ENCODE measurements around the gene KCNJ12. TPM values are rescaled to one million over a fixed set of nuclear protein-coding genes. Genes with fewer than 3 reads are reported as not detected.
A peak's percentile ranks its signal among the peaks of the same experiment; 100 is the strongest.
"Not testable (repeated sequence)": the region's sequence is repeated elsewhere in the genome, so short reads cannot be mapped to it uniquely, and the experiment has no call there.

Gene KCNJ12
- total RNA-seq, 2 donors from 2014 or later: 0.52 to 0.99 TPM

- intact Hi-C loops (cut with DNase I): no loop called here
- Histone ChIP-seq H3K4me3 (no peak overlapping the region), H3K27me3 (no peaks in the 10 kb centered on the region), H3K36me3 (replicated peaks in 1 of 2; ENCODE audit: insufficient read depth in 1 of 2, low read depth in 2 of 2) (no peaks in the 10 kb centered on the region), H3K27ac (no peak overlapping the region), H3K4me1 (no peaks in the 10 kb centered on the region), H3K9me3 (no peaks in the 10 kb centered on the region)
- peak in 1 of 4 donors; percentile 15 for DNase-seq
- TF ChIP-seq CTCF (IDR thresholded peaks at IDR 0.05): no peak
- TF ChIP-seq POLR2A (IDR thresholded peaks at IDR 0.05): no peak
- no peak for ATAC-seq
- WGBS, 2 donors: 61 to 66% methylated on average over 22 to 28 of the region's 28 CpGs
These were observed 21.4 kb downstream of the KCNJ12 start for GRCh38 chr17:21397341-21398190.

- Histone ChIP-seq H3K4me3 (no peak overlapping the region), H3K27me3 (no peaks in the 10 kb centered on the region), H3K27ac (no peak overlapping the region), H3K4me1 (no peaks in the 10 kb centered on the region), H3K9me3 (no peaks in the 10 kb centered on the region), H3K36me3 (replicated peaks in 1 of 2; ENCODE audit: insufficient read depth in 1 of 2, low read depth in 2 of 2) (no peaks in the 10 kb centered on the region)
- intact Hi-C loops (cut with DNase I): no loop called here
- WGBS, 2 donors: 44 to 61% methylated on average over 10 to 13 of the region's 13 CpGs
- ATAC-seq (no peak), DNase-seq (no peak)
- TF ChIP-seq CTCF (IDR thresholded peaks at IDR 0.05): no peak
- no peak for TF ChIP-seq POLR2A (IDR thresholded peaks at IDR 0.05)
These were observed 23.5 kb downstream of the KCNJ12 start for GRCh38 chr17:21399474-21400186.

DNA sequence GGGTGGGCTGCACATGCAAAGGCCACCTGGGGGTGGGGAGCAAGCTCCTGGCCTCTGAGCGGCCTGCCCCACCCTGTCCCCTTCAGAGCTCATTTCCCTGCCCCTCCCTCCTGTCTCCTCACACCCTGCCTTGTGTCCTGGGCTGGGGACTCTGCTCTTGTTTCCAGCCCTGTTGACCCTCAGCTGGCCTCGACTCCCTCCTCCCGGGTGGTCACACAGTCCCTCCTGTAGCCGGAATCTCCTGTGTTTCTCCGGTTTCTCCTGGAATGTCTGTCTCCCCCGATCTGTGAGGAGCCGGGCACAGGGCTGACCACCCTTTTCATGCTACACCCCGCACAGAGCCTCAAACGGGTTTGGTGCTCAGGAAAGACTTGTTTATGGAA, 24.0 kb downstream of the KCNJ12 start:
- H3K27ac ChIP-seq; intact Hi-C loops (cut with DNase I); H3K4me3 ChIP-seq; ATAC-seq; H3K4me1 ChIP-seq; H3K9me3 ChIP-seq; DNase-seq; H3K27me3 ChIP-seq; H3K36me3 ChIP-seq (replicated peaks in 1 of 2; ENCODE audit: insufficient read depth in 1 of 2, low read depth in 2 of 2): not testable (repeated sequence)
- 45 to 50% methylated on average over 6 to 9 of the region's 9 CpGs for WGBS, 2 donors

DNA sequence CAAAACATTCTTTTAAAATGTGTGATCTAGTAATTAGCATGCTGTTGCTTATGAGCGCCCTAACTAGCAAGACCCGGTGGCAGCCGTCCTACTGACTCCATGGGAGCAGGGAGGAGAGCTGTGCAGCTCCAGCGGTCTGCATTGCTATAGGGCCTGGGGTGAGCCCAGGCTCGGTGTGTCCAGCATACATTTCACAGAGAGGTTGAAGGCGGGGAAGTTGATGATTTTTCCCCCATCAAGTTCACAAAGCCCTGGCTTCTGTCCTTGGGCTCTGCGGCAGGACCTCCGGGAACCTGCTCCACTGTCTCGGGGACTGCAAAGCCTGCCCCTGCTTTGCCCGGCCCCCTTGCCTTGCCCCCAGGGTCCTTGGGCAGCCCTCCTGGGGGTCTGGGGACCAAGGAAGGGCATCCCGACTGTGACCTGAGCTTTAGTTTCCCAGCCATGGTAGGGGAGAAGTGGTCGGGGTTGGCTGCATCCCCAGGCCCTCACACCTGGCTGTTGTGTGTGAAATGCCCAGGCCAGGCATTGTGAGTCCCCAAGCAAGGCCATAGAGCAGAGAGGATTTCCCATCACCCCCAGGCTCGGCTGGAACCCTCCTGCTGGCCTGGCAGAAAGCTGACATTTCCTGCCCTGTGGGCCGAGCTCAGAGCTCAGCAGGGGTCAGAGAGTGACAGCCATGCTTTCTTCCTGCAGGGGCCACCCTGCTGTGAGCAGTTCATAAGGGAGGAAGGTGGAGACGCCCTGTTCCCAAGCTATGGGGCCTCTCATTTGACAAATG, 24.8 kb downstream of the KCNJ12 start:
- Histone ChIP-seq H3K36me3 (replicated peaks in 1 of 2; ENCODE audit: insufficient read depth in 1 of 2, low read depth in 2 of 2) (no peaks in the 10 kb centered on the region), H3K9me3 (no peaks in the 10 kb centered on the region), H3K27me3 (no peaks in the 10 kb centered on the region), H3K27ac (no peak overlapping the region), H3K4me3 (no peak overlapping the region), H3K4me1 (no peaks in the 10 kb centered on the region)
- WGBS, 2 donors: 56 to 57% methylated on average over 13 to 15 of the region's 15 CpGs
- intact Hi-C loops (cut with DNase I): no loop called here
- DNase-seq (no peak), ATAC-seq (no peak)
- no peak for TF ChIP-seq CTCF (IDR thresholded peaks at IDR 0.05)
- no peak for TF ChIP-seq POLR2A (IDR thresholded peaks at IDR 0.05)

DNA sequence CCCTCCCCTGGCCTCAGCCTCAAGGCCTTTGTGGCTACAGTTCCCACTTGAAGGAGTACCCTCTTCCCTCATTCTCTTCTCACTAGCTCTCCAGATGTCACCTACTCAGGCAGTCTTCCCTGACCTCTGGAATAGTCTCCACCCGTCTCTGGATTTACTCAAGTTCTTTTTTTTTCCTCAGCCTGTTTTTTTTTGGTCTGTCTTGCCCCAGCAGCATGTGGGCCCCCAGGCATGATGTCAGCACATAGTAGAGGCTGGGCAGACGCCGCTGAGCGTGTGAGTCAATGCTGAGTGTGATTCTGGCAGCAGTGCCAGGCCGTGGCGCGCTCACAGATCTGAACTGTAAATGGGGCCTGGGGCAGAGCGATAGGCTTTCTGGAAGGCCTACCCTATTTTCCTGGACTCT, 26.0 kb downstream of the KCNJ12 start:
- intact Hi-C loops (cut with DNase I); H3K9me3 ChIP-seq; H3K4me1 ChIP-seq; H3K27me3 ChIP-seq; H3K27ac ChIP-seq; H3K4me3 ChIP-seq; H3K36me3 ChIP-seq (replicated peaks in 1 of 2; ENCODE audit: insufficient read depth in 1 of 2, low read depth in 2 of 2): not testable (repeated sequence)
- DNase-seq: peak in 2 of 4 donors; percentile 43 to 47
- peak; percentile 38 for ATAC-seq
- WGBS, 2 donors: 62 to 80% methylated on average over 8 of the region's 8 CpGs

- intact Hi-C loops (cut with DNase I); ATAC-seq; H3K36me3 ChIP-seq (replicated peaks in 1 of 2; ENCODE audit: insufficient read depth in 1 of 2, low read depth in 2 of 2); H3K9me3 ChIP-seq; H3K27me3 ChIP-seq; H3K4me3 ChIP-seq; DNase-seq; H3K4me1 ChIP-seq; H3K27ac ChIP-seq: not testable (repeated sequence)
- WGBS, 2 donors: 77 to 80% methylated on average over 3 of the region's 3 CpGs
These were observed 26.8 kb downstream of the KCNJ12 start for GRCh38 chr17:21402926-21403325.

- H3K36me3 ChIP-seq (replicated peaks in 1 of 2; ENCODE audit: insufficient read depth in 1 of 2, low read depth in 2 of 2); H3K4me3 ChIP-seq; H3K27me3 ChIP-seq; H3K9me3 ChIP-seq; intact Hi-C loops (cut with DNase I); H3K4me1 ChIP-seq; DNase-seq; H3K27ac ChIP-seq; ATAC-seq: not testable (repeated sequence)
- 74% methylated on average over 7 of the region's 8 CpGs; no CpG with 5 or more reads in 1 of the 2 donors for WGBS, 2 donors
These were observed 27.9 kb downstream of the KCNJ12 start for GRCh38 chr17:21404106-21404505.

GRCh38 chr17:21404539-21404938, 28.4 kb downstream of the KCNJ12 start:
- H3K36me3 ChIP-seq (replicated peaks in 1 of 2; ENCODE audit: insufficient read depth in 1 of 2, low read depth in 2 of 2); H3K9me3 ChIP-seq; H3K27me3 ChIP-seq; intact Hi-C loops (cut with DNase I); H3K4me3 ChIP-seq; DNase-seq; H3K4me1 ChIP-seq; H3K27ac ChIP-seq; ATAC-seq: not testable (repeated sequence)
- 66 to 71% methylated on average over 3 to 6 of the region's 6 CpGs for WGBS, 2 donors
